Kidney epithelial cell (primary cell): ENCODE measurements around the gene NMBR. TPM values are rescaled to one million over a fixed set of nuclear protein-coding genes. Genes with fewer than 3 reads are reported as not detected.

ENCODE experiments used
- DNase-seq: peaks from one replicate; pipeline ENCODE4 v3.0.0-alpha.2; 2010; ENCODE audit warnings: low read depth
- H3K27me3 ChIP-seq: 2 replicates; pipeline ENCODE4 v1.6.0; 2011; ENCODE audit warnings: low read length; ENCODE audit not compliant: control insufficient read depth, insufficient read depth
- H3K36me3 ChIP-seq: 2 replicates; pipeline ENCODE4 v1.5.1; 2011; ENCODE audit warnings: low read length; ENCODE audit not compliant: control insufficient read depth, insufficient read depth
- H3K4me3 ChIP-seq: 2 replicates; pipeline ENCODE4 v1.5.1; 2011; ENCODE audit warnings: low read depth, mild to moderate bottlenecking, control low read depth, low read length
- CTCF ChIP-seq: IDR thresholded peaks from 2 replicates; pipeline ENCODE4 v1.5.1; 2011; ENCODE audit warnings: mild to moderate bottlenecking, moderate library complexity, low read length, control low read depth, inconsistent platforms; ENCODE audit not compliant: insufficient read depth, poor library complexity, severe bottlenecking
- total RNA-seq: library from RNA; depleted of rRNA; stranded (reverse); fragments of >200 nt; gene quantifications from 2 replicates; pipeline ENCODE4 v1.2.3, GENCODE V29; 2015

Gene NMBR
- total RNA-seq, 1 donor from 2014 or later, result not detected

- Histone ChIP-seq H3K4me3 (no peak overlapping the region), H3K27me3 (no peaks in the 10 kb centered on the region), H3K36me3 (no peaks in the 10 kb centered on the region)
- DNase-seq, result no peak
- TF ChIP-seq CTCF, result no peak
Observed at GRCh38 chr6:142174703-142175102, 27.8 kb upstream of the NMBR start.

GRCh38 chr6:142173980-142174379 lies 27.1 kb upstream of the NMBR start:
- H3K36me3 ChIP-seq, result no peaks in the 10 kb centered on the region
- H3K27me3 ChIP-seq, result no peaks in the 10 kb centered on the region
- H3K4me3 ChIP-seq, result no peak overlapping the region
- no peak for DNase-seq
- TF ChIP-seq CTCF, result no peak

GRCh38 chr6:142172758-142173157 lies 25.8 kb upstream of the NMBR start:
- H3K4me3 ChIP-seq, result no peak overlapping the region
- no peaks in the 10 kb centered on the region for H3K27me3 ChIP-seq
- DNase-seq, result no peak
- no peak for TF ChIP-seq CTCF
- no peaks in the 10 kb centered on the region for H3K36me3 ChIP-seq

GRCh38 chr6:142171351-142171750 lies 24.4 kb upstream of the NMBR start:
- no peak overlapping the region for H3K4me3 ChIP-seq
- H3K27me3 ChIP-seq, result no peaks in the 10 kb centered on the region
- no peak for DNase-seq
- TF ChIP-seq CTCF, result no peak
- no peaks in the 10 kb centered on the region for H3K36me3 ChIP-seq

GRCh38 chr6:142167486-142167885 lies 20.6 kb upstream of the NMBR start:
- no peak overlapping the region for H3K4me3 ChIP-seq
- no peak for DNase-seq
- no peaks in the 10 kb centered on the region for H3K36me3 ChIP-seq
- no peaks in the 10 kb centered on the region for H3K27me3 ChIP-seq
- TF ChIP-seq CTCF, result no peak

- no peaks in the 10 kb centered on the region for H3K36me3 ChIP-seq
- H3K4me3 ChIP-seq, result no peak overlapping the region
- no peaks in the 10 kb centered on the region for H3K27me3 ChIP-seq
- no peak for DNase-seq
- TF ChIP-seq CTCF, result no peak
Observed at GRCh38 chr6:142167071-142167470, 20.1 kb upstream of the NMBR start.
